Stimulated activated CD4-positive, alpha-beta T cell treated with anti-CD3 and anti-CD28 coated beads, Interleukin-1b, Interleukin-23, amount 100 ng/mL, for 48 hours (primary cell): ENCODE measurements around the gene KIF25.
"Not testable (repeated sequence)": the region's sequence is repeated elsewhere in the genome, so short reads cannot be mapped to it uniquely, and the experiment has no call there.

Experiments
- DNase-seq: peaks from one replicate; pipeline ENCODE4 v3.0.0-alpha.2; 2020

Gene KIF25

DNA sequence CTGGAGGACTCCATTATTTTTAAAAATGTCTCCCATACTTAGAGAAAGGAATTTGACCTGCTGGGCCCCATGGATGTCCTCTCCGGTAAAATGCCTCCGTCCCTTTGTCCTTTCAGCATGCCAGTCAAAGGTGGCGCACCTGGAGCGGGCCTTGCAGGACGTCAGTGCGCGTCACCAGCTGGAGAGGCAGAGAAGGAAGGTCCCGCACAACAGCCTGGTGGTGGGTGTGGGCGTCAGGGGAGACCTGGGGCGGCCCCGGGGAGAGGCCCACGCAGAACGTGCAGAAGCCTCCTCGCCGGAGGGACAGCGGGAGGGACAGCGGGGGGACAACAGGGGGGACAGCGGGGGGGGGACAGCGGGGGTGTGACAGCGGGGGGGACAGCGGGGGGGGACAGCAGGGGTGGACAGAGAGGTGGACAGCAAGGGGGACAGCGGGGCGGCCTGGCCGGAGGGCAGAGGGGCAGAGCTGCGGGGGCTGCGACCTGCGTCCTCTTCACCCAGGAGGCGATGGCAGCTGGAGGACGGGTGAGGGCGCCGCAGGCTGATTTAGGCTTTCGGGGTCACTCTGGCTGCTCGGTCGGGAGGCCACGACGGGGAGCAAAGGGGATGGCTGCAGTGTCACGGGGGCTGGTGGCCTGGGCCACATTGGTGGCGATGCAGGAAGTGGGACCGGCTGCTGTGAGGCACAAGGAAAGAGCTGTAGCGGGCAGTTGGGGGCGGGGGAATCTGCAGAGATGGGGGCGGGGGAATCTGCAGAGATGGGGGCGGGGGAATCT lies 859 bp upstream of the KIF25 start:
- no peak for DNase-seq

DNA sequence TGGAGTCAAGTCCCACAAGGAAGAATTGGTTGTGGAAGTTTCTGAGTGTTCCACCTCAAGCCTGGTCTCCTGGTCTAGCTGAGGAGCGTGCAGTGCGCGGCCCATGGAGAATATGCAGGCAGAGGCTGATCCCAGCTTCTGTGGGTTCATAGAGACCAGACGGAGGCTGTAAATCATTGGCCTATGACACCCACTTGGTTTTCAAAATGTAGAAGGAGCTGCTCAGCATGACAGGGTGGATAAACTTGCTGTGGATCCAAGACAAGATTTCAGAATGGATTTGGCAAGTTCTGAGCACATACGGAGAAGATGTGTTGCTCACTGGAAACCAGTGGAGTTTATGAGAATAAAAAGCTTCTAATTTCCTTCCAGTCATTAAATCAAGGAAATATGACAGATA lies 744 bp downstream of the KIF25 start:
- no peak for DNase-seq

- no peak for DNase-seq
Observed at GRCh38 chr6:168000198-168001028, 2.9 kb downstream of the KIF25 start.

- DNase-seq, result no peak
Observed at GRCh38 chr6:168001029-168001332, 3.5 kb downstream of the KIF25 start.

DNA sequence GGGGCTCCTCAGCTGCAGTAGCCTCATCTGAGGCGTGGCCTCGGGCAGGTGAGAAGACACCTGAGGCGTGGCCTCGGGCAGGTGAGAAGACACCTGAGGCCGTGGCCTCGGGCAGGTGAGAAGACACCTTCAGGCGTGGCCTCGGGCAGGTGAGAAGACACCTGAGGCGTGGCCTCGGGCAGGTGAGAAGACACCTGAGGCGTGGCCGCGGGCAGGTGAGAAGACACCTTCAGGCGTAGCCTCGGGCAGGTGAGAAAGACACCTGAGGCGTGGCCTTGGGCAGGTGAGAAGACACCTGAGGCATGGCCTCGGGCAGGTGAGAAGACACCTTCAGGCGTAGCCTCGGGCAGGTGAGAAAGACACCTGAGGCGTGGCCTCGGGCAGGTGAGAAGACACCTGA lies 4.0 kb downstream of the KIF25 start:
- not testable (repeated sequence) for DNase-seq

DNA sequence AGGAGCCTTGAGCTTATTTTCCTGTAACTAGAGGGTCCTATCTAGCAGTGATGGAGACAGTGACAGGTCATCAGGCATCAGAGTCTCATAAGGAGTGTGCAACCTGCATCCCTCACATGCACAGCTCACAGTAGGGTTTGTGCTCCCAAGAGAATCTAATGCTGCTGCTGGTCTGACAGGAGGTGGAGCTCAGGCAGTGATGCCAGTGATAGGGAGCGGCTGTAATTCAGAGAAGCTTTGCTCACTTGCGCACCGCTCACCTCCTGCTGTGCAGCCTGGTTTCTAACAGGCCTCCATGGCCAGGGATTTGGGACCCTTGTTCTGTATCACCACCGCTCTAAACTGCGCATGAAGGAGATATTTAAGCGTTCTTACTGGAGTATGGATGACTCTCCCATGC lies 5.3 kb downstream of the KIF25 start:
- no peak for DNase-seq

DNA sequence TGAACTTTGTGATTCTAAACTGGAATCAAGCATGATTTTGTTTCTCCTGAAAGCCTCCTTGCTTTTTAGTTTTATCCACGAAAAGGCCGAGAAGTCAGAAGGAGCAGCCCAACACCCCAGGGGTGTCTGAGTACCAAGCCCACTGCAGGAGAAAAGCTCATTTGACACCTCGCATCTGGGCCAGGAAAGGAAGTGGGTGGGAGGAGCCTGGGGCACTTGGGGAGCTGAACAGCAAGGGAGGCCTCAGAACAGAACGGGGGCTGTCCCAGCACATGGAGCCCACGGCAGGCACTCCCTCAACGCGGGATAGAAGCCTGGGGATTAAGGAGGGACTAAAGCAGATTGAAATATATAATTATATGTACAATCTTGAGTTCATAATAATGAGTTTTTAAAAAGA lies 6.6 kb downstream of the KIF25 start:
- DNase-seq, result no peak

- DNase-seq, result no peak
Observed at GRCh38 chr6:168004945-168005344, 7.5 kb downstream of the KIF25 start.

GRCh38 chr6:168005796-168006195 lies 8.3 kb downstream of the KIF25 start:
- DNase-seq, result no peak

- no peak for DNase-seq
Observed at GRCh38 chr6:168007592-168008338, 10.3 kb downstream of the KIF25 start.

- no peak for DNase-seq
Observed at GRCh38 chr6:168009331-168009730, 11.9 kb downstream of the KIF25 start.

DNA sequence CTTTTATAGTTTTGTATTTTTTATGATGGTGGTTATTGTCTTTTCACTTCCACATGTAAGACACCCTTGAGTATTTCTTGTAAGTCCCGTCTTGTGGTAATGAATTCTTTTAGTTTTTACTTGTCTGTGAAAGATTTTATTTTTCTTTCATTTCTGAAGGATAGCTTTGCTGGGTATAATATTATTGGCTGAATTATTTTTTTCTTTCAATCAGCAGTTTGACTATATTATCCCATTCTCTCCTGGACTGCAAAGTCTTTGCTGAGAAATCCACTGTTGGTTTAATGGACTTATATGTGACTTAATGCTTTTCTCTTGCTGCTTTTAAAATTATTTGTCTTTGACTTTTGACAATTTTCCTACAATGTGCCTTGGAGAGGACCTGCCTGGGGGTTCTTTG lies 13.8 kb downstream of the KIF25 start:
- DNase-seq, result no peak

DNA sequence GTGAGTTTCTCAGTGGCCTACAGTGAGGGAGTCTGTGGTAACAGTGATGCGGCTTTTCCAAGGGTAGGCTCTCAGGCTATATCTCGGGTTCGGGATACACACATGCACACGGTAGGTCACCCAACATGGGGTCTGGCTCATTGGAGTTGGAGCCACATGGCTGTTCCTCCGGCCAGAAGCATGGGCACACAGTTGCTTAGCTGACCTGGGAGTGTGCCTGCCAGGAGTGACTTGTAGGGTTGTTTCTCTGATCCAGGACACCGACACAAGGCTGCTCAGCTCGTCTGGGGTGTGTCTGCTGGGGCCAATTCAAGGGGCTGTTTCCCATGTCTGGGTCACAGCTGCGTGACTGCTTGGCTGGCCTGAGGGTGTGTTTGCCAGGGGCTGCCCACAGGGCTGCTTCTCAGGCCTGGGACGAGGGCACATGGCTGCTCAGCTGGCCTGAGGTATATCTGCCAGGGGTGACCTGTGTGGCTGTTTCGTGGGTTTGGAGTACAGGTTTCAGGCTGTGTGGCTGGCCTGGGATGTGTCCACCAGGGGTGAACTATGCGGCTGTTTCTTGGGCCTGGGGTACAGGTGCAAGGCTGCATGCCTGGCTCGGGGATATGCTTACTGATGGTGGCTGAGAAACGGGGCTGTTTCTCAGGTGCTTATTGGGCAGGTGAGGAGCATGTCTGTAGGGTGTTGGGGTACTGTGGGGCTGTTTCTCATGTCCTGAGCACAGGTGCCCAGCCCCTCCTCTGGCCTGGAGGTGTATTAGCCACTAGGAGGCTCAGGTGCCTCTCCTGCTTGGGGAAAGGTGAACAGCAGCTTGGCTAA lies 15.2 kb downstream of the KIF25 start:
- DNase-seq, result no peak

- DNase-seq, result no peak
Observed at GRCh38 chr6:168013250-168013915, 15.9 kb downstream of the KIF25 start.

- no peak for DNase-seq
Observed at GRCh38 chr6:168014428-168014827, 17.0 kb downstream of the KIF25 start.

DNA sequence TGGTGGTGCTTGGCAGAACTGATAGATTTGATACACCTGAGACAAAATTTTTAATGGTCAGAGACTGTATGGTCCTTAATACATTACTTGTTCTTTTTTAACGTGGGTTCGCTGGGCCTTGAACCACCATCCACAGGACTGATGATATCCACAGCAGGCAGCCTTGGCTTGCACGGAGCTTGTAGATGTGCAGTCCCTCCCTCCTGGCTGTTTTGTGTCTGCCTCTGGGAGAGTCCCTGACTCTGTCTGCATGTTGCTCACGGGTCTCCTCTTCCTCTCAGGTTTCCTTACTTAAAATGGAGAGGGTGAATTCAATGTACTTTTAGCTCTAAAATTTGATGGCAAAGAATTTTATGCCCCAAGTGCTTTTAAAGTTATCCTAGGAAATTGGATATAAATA lies 17.5 kb downstream of the KIF25 start:
- no peak for DNase-seq

DNA sequence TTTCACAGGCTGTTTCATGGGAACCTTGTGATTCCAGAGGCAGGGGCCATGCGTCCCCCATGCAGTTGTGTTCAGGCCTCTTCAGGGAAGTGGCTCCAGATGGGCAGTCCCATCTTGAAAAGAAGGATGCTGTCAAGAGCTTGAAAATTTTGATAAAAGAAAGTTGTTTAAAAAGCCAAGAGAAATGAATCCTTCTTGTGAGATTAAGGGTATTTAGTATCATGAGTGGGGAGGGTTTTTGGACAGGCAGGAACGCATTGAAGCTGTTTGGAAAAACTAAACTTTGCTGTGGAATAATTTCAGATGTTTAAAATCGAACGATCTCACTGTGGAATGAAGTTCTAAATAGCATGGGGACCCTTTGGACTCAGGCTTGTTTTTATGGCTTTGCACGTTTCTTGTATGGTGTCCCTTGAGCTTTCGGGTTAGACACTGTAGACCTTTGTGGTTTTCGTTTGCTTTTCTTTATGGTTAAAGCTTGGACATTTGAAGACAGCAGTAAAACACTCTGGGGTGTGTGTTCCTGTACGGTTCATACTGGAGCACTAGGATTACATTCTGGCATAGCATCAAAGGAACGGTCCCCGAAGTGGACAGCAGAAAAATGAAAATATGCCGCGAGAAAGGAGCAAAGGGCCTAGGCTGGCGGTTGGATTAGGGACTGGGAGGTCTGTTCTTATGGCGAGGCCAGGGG lies 18.2 kb downstream of the KIF25 start:
- DNase-seq, result no peak

- DNase-seq, result no peak
Observed at GRCh38 chr6:168016176-168016620, 18.7 kb downstream of the KIF25 start.

DNA sequence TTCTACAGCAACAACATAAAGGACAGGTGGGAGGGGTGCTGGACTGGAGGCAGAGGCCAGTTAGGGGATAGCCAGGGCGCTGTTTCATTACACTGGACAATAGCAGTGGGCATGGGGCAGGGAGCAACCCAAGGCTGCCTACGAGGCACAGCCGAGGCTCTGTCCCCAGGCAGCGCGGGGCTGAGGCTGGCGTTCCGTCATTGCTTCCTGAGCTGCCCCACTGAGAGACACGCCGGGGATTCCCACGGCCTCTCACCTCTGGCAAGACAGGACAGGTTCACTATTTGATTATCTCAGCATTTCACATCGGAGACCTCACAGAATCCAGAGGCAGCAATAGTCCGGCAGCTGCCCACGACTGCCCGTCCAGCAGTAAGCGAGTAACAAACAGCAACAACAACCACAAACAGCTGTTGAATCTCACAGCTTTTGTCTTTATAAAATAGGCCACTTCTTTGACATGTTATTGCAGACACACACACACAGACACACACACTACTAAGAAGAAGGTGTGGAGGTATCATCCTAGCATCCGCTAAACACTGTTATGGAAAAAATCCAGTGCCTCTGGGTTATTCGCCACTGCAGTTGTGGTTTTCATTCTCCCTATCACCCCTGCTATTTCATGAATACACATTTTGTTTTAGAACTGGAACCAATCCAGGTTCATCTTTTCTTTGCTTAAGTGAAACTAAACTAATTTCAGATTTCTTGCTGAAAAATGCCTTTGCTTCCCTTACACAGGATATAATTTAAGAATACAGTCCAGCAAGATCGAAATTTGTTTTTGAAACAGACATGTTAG lies 19.5 kb downstream of the KIF25 start:
- no peak for DNase-seq

DNA sequence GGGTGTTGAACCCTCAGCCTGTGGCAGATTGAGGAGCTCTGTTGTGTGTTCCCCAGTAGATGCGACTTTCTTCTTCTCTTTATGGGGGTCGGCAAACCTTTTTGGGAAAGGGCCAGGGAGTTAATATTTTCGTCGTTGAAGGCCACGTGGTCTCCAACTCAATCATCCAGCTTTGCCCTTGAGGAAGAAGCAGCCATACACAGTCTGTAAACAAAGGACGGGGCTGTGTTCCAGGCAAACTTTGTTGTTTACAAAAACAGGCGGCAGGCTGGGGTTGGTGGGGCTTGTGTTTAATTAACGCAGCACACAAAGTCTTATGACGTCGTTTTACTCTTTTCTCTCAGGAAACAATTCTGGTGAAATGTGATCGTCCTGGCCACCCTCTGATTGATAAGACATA lies 20.2 kb downstream of the KIF25 start:
- DNase-seq, result no peak

DNA sequence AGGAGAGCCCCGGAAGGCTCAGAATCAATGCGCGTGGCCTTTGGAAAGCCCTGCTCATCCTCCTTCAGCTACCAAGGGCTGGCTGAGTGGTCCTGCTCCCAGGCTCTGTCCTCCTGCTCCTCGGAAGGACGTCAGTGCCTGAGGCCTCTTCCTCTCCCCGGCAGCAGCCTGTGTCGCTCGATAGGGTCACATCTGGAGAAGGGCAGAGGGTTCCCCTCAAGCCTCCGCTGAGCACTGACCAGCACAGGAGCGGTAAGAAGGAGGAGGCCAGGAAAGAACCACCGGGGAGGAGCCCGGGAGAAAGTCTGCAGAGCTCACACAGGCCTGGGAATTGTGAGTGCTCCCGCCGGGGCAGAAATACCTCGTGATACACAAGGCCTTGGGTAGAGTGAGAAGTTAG lies 21.2 kb downstream of the KIF25 start:
- no peak for DNase-seq
